ENCODE measurements around the gene KRTAP12-1.

KRTAP12-1 gene, protein sequence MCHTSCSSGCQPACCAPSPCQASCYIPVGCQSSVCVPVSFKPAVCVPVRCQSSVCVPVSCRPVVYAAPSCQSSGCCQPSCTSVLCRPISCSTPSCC

DNA sequence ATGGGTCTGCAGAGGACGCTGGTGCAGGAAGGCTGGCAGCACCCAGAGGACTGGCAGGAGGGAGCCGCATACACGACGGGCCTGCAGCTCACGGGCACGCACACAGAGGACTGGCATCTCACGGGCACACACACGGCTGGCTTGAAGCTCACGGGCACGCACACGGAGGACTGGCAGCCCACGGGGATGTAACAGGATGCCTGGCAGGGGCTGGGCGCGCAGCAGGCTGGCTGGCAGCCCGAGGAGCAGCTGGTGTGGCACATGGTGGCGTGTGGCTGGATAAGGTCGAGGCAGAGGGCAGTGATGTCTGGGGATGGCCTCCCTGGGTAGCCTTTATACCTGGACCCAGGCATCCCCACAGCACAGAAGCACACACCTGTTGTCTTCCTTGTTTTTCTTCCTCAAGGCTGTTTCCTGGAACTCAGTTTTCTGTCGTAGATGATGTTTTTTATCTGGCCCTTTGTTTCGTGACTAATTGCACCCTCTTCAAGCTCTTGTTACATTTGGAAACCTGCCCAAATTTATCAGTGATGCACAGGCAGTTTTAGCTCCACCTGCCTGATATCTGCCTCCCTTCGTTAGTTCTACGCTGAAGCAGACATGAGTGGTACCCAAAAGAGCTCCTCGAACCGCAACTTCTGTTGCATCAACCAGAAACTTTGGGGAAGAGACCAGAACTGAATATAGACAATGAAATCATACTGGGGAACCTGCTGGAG is at the start of gene KRTAP12-1:
KRTAP12-1 (minus strand) TSS at position 303 of the 719 bp plus-strand sequence; CDS start at position 263, 40 bp downstream.
- Histone ChIP-seq H3K4me1 (ENCODE audit: control insufficient read depth, insufficient read depth, low read length) (peaks cover 4% of the 10 kb centered on the region), H3K27me3 (ENCODE audit: control insufficient read depth, insufficient read depth, low read length) (no peaks in the 10 kb centered on the region)

GRCh38 chr21:44730951-44731579 is 49.1 kb upstream of the KRTAP12-1 start:
- no peak overlapping the region for H3K9ac ChIP-seq (ENCODE audit: low read depth, low read length)
- H3K36me3 ChIP-seq (ENCODE audit: control insufficient read depth, insufficient read depth, low read length), result no peaks in the 10 kb centered on the region
- no peak overlapping the region for H3K4me3 ChIP-seq (ENCODE audit: low read depth, low read length)
- no peaks in the 10 kb centered on the region for H3K27me3 ChIP-seq (ENCODE audit: control insufficient read depth, insufficient read depth, low read length)
- peaks cover 4% of the 10 kb centered on the region for H3K4me1 ChIP-seq (ENCODE audit: control insufficient read depth, insufficient read depth, low read length)
- H3K9me3 ChIP-seq (ENCODE audit: control insufficient read depth, insufficient read depth, low read length), result no peaks in the 10 kb centered on the region

More for the DNA sequence above, at the start of gene KRTAP12-1:
- H3K9ac ChIP-seq (ENCODE audit: low read depth, low read length), result no peak within 1 kb of the TSS
- H3K9me3 ChIP-seq (ENCODE audit: control insufficient read depth, insufficient read depth, low read length), result no peaks in the 10 kb centered on the region
- no peaks in the 10 kb centered on the region for H3K36me3 ChIP-seq (ENCODE audit: control insufficient read depth, insufficient read depth, low read length)
- H3K4me3 ChIP-seq (ENCODE audit: low read depth, low read length), result no peak within 1 kb of the TSS

GRCh38 chr21:44730028-44730395 is 48.0 kb upstream of the KRTAP12-1 start:
- Histone ChIP-seq H3K9me3 (ENCODE audit: control insufficient read depth, insufficient read depth, low read length) (no peaks in the 10 kb centered on the region), H3K4me1 (ENCODE audit: control insufficient read depth, insufficient read depth, low read length) (no peaks in the 10 kb centered on the region), H3K36me3 (ENCODE audit: control insufficient read depth, insufficient read depth, low read length) (no peaks in the 10 kb centered on the region), H3K9ac (ENCODE audit: low read depth, low read length) (no peak overlapping the region), H3K27me3 (ENCODE audit: control insufficient read depth, insufficient read depth, low read length) (no peaks in the 10 kb centered on the region), H3K4me3 (ENCODE audit: low read depth, low read length) (no peak overlapping the region)

GRCh38 chr21:44729336-44730027 is 47.5 kb upstream of the KRTAP12-1 start:
- H3K27me3 ChIP-seq (ENCODE audit: control insufficient read depth, insufficient read depth, low read length), result no peaks in the 10 kb centered on the region
- H3K4me1 ChIP-seq (ENCODE audit: control insufficient read depth, insufficient read depth, low read length), result no peaks in the 10 kb centered on the region
- H3K4me3 ChIP-seq (ENCODE audit: low read depth, low read length), result no peak overlapping the region
- H3K9ac ChIP-seq (ENCODE audit: low read depth, low read length), result no peak overlapping the region
- H3K9me3 ChIP-seq (ENCODE audit: control insufficient read depth, insufficient read depth, low read length), result no peaks in the 10 kb centered on the region
- no peaks in the 10 kb centered on the region for H3K36me3 ChIP-seq (ENCODE audit: control insufficient read depth, insufficient read depth, low read length)

GRCh38 chr21:44728716-44729115 is 46.8 kb upstream of the KRTAP12-1 start:
- Histone ChIP-seq H3K4me1 (ENCODE audit: control insufficient read depth, insufficient read depth, low read length) (no peaks in the 10 kb centered on the region), H3K9me3 (ENCODE audit: control insufficient read depth, insufficient read depth, low read length) (no peaks in the 10 kb centered on the region), H3K4me3 (ENCODE audit: low read depth, low read length) (no peak overlapping the region), H3K27me3 (ENCODE audit: control insufficient read depth, insufficient read depth, low read length) (no peaks in the 10 kb centered on the region), H3K36me3 (ENCODE audit: control insufficient read depth, insufficient read depth, low read length) (no peaks in the 10 kb centered on the region), H3K9ac (ENCODE audit: low read depth, low read length) (no peak overlapping the region)

DNA sequence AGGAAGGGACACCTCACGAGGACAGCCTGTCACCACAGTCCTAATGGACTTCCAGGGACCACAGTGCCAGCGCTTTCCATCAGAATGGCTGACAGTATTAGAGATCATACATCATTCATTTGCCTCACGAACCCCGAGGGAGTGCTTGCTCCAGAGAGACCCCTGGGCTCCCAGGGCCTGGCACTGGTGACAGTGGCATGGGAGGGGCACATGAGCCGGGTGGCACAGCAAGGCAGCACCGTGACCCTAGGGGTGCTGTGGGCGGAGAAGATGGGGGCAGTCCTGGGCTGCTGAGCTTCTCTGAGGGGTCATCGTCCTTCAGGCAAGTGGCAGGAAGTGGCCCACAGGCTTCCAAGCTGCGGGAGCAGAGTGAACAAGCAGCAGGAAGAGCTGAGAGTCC is 45.8 kb upstream of the KRTAP12-1 start:
- H3K36me3 ChIP-seq (ENCODE audit: control insufficient read depth, insufficient read depth, low read length), result no peaks in the 10 kb centered on the region
- H3K27me3 ChIP-seq (ENCODE audit: control insufficient read depth, insufficient read depth, low read length), result no peaks in the 10 kb centered on the region
- no peak overlapping the region for H3K9ac ChIP-seq (ENCODE audit: low read depth, low read length)
- no peak overlapping the region for H3K4me3 ChIP-seq (ENCODE audit: low read depth, low read length)
- H3K4me1 ChIP-seq (ENCODE audit: control insufficient read depth, insufficient read depth, low read length), result peaks cover 5% of the 10 kb centered on the region
- no peaks in the 10 kb centered on the region for H3K9me3 ChIP-seq (ENCODE audit: control insufficient read depth, insufficient read depth, low read length)

DNA sequence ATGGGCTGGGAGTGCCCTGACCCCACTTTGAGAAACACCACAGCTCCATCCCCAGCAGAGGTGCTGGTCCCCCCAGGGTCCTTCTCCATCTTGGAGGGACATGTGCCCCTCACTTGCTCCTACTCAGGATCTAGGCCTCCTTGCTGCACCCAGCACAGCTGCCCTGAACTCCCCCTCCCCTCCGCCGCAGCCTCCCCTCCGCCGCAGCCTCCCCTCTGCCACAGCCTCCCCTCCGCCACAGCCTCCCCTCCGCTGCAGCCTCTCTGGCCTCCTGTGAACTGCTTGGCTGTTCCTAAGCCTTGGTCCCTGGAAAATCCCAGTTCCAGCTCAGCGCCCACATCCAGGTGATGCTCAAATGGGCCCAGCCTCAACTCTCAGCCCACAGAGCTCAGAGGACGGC is 45.4 kb upstream of the KRTAP12-1 start:
- Histone ChIP-seq H3K4me3 (ENCODE audit: low read depth, low read length) (no peak overlapping the region), H3K27me3 (ENCODE audit: control insufficient read depth, insufficient read depth, low read length) (peaks cover 2% of the 10 kb centered on the region), H3K4me1 (ENCODE audit: control insufficient read depth, insufficient read depth, low read length) (peaks cover 9% of the 10 kb centered on the region), H3K36me3 (ENCODE audit: control insufficient read depth, insufficient read depth, low read length) (no peaks in the 10 kb centered on the region), H3K9ac (ENCODE audit: low read depth, low read length) (no peak overlapping the region), H3K9me3 (ENCODE audit: control insufficient read depth, insufficient read depth, low read length) (no peaks in the 10 kb centered on the region)

DNA sequence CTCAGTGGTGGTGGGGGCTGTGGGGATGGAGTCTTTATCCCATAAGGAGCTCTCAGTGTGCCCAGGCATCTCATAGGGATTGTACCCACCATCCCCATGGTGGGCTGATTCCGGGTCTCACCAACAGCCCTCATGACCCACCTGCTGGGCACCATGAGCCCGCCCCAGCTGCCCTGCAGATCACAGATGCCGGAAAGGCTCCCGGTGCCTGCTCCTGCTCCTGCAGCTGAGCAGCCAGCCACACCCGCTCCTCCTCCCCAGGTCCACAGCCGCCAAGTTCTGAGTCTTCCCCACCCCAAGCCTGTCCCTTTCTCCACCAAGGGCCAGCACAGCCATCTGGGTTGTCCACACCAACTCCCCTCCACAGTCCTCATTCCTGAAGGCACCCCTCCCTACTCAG is 44.9 kb upstream of the KRTAP12-1 start:
- H3K36me3 ChIP-seq (ENCODE audit: control insufficient read depth, insufficient read depth, low read length), result no peaks in the 10 kb centered on the region
- peaks cover 9% of the 10 kb centered on the region for H3K4me1 ChIP-seq (ENCODE audit: control insufficient read depth, insufficient read depth, low read length)
- H3K9ac ChIP-seq (ENCODE audit: low read depth, low read length), result no peak overlapping the region
- H3K27me3 ChIP-seq (ENCODE audit: control insufficient read depth, insufficient read depth, low read length), result peaks cover 2% of the 10 kb centered on the region
- H3K4me3 ChIP-seq (ENCODE audit: low read depth, low read length), result no peak overlapping the region
- H3K9me3 ChIP-seq (ENCODE audit: control insufficient read depth, insufficient read depth, low read length), result no peaks in the 10 kb centered on the region

DNA sequence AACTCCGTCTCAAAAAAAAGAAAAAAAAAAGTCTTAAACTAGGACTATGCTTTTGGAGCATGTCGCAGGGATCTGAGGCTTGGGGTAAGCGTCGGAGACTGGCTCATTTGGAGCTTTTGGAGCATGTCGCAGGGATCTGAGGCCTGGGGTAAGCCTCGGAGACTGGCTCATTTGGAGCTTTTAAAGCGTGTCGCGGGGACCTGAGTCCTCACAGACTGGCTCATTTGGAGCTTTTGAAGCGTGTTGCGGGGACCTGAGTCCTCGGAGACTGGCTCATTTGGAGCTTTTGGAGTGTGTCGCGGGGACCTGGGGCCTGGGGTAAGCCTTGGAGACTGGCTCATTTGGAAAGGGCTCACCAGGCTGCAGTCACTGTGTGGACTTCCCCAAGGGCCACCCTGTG is 43.0 kb upstream of the KRTAP12-1 start:
- H3K27me3 ChIP-seq (ENCODE audit: control insufficient read depth, insufficient read depth, low read length), result peaks cover 2% of the 10 kb centered on the region
- H3K4me1 ChIP-seq (ENCODE audit: control insufficient read depth, insufficient read depth, low read length), result peaks cover 9% of the 10 kb centered on the region
- no peak overlapping the region for H3K9ac ChIP-seq (ENCODE audit: low read depth, low read length)
- no peaks in the 10 kb centered on the region for H3K9me3 ChIP-seq (ENCODE audit: control insufficient read depth, insufficient read depth, low read length)
- no peak overlapping the region for H3K4me3 ChIP-seq (ENCODE audit: low read depth, low read length)
- H3K36me3 ChIP-seq (ENCODE audit: control insufficient read depth, insufficient read depth, low read length), result no peaks in the 10 kb centered on the region

GRCh38 chr21:44724196-44724595 is 42.2 kb upstream of the KRTAP12-1 start:
- Histone ChIP-seq H3K4me1 (ENCODE audit: control insufficient read depth, insufficient read depth, low read length) (peaks cover 9% of the 10 kb centered on the region), H3K9me3 (ENCODE audit: control insufficient read depth, insufficient read depth, low read length) (no peaks in the 10 kb centered on the region), H3K9ac (ENCODE audit: low read depth, low read length) (no peak overlapping the region), H3K36me3 (ENCODE audit: control insufficient read depth, insufficient read depth, low read length) (no peaks in the 10 kb centered on the region), H3K4me3 (ENCODE audit: low read depth, low read length) (no peak overlapping the region), H3K27me3 (ENCODE audit: control insufficient read depth, insufficient read depth, low read length) (peaks cover 2% of the 10 kb centered on the region)

- Histone ChIP-seq H3K9ac (ENCODE audit: low read depth, low read length) (peak overlapping the region; percentile 24), H3K27me3 (ENCODE audit: control insufficient read depth, insufficient read depth, low read length) (peaks cover 2% of the 10 kb centered on the region), H3K4me3 (ENCODE audit: low read depth, low read length) (peak overlapping the region; percentile 13), H3K36me3 (ENCODE audit: control insufficient read depth, insufficient read depth, low read length) (no peaks in the 10 kb centered on the region), H3K4me1 (ENCODE audit: control insufficient read depth, insufficient read depth, low read length) (peaks cover 9% of the 10 kb centered on the region), H3K9me3 (ENCODE audit: control insufficient read depth, insufficient read depth, low read length) (no peaks in the 10 kb centered on the region)
Measured at GRCh38 chr21:44723177-44724131, 41.5 kb upstream of the KRTAP12-1 start.
